Stimulated activated CD8-positive, alpha-beta memory T cell treated with anti-CD3 and anti-CD28 coated beads, Interleukin-2, amount 100 ng/mL, for 48 hours (primary cell): ENCODE measurements around the gene DGKQ.

Experiments
- DNase-seq, 2 donors: peaks; one replicate each; pipeline ENCODE4 v3.0.0-alpha.2; 2020; ENCODE audit warnings: low read depth in 2 of 2

DGKQ gene

GRCh38 chr4:995311-996026 is 22.1 kb upstream of the DGKQ start:
- no peak for DNase-seq

- DNase-seq: no peak
Measured at GRCh38 chr4:993111-994029, 20.0 kb upstream of the DGKQ start, which contains the start of gene SLC26A1. TSS of gene SLC26A1 (minus strand) at chr4:993404. CDS start at chr4:991703, 1,701 bp downstream.

- no peak for DNase-seq
Measured at GRCh38 chr4:992297-993110, 19.1 kb upstream of the DGKQ start.

- DNase-seq: no peak
Measured at GRCh38 chr4:991451-992296, 18.3 kb upstream of the DGKQ start.

- no peak for DNase-seq
Measured at GRCh38 chr4:990746-991367, 17.5 kb upstream of the DGKQ start.

GRCh38 chr4:989722-990471 is 16.5 kb upstream of the DGKQ start:
- DNase-seq: no peak

- no peak for DNase-seq
Measured at GRCh38 chr4:988726-989721, 15.7 kb upstream of the DGKQ start.

- no peak for DNase-seq
Measured at GRCh38 chr4:987624-988513, 14.5 kb upstream of the DGKQ start.

GRCh38 chr4:986879-987623 is 13.7 kb upstream of the DGKQ start, which contains the start of gene IDUA:
TSS of gene IDUA (plus strand) at chr4:987044. CDS start at chr4:987085, 41 bp downstream.
- DNase-seq: peak; percentile 78 to 85

GRCh38 chr4:986428-986878 is 13.1 kb upstream of the DGKQ start:
- DNase-seq: no peak

GRCh38 chr4:985123-985830 is 11.9 kb upstream of the DGKQ start:
- peak; percentile 64 to 69 for DNase-seq

GRCh38 chr4:984336-985054 is 11.1 kb upstream of the DGKQ start:
- DNase-seq: no peak

- DNase-seq: no peak
Measured at GRCh38 chr4:982814-983213, 9.4 kb upstream of the DGKQ start.

GRCh38 chr4:982291-982690 is 8.9 kb upstream of the DGKQ start:
- DNase-seq: no peak

GRCh38 chr4:978957-979701 is 5.8 kb upstream of the DGKQ start:
- no peak for DNase-seq
